ENCODE results near the gene BASP1. TPM values are rescaled to one million over a fixed set of nuclear protein-coding genes. Genes with fewer than 3 reads are reported as not detected.

The BASP1 gene
- total and polyA plus RNA-seq, 10 of the 15 experiments (the other 5 are each of a cell fraction or from before 2014, with no cell fraction given): 27.3 to 190 (median 102) TPM

DNA sequence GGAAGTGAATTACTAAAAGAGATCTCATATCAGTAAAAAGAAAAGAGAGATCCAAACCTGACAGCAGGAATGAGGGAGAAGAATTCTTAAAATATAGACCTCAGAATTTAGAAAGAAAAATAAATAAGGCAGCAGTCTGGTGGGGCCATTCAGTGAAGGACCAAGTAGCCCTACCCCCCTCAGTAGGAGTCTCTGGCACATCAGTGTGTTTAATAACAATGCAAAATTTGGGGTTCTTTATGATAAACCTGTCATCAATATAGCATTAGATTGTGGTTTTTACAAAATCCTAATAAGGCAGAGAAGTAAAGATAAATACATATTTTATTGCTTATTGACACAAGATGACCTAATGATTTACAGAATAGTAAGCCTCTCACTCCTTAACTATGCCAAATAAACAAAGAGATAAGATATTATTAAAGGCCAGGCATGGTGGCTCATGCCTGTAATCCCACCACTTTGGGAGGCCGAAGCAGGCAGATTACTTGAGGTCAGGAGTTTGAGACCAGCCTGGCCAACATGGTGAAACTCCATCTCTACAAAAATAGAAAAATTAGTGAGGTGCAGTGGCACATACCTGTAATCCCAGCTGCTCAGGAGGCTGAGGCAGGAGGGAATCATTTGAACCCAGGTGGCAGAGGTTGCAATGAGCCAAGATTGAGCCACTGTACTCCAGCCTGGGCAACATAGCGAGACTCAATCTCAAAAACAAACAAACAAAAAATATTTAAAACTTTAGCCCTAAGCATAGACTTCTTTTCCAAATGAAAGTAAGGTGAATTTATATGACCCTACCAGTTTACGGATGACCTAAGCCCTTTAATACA is 108.6 kb downstream of the BASP1 start (continued):
- TF ChIP-seq POU2F2 (IDR thresholded peaks at IDR 0.05; ENCODE audit: borderline replicate concordance, low read depth, low read length): no peak

Small RNAs within 50 kb of the gene (small RNA-seq; reads per million reads assigned to genes)
- not detected for gene RNU6-1003P
